ENCODE measurements around the gene EYA4. TPM values are rescaled to one million over a fixed set of nuclear protein-coding genes. Genes with fewer than 3 reads are reported as not detected.

Gene EYA4
- total RNA-seq, 2 experiments from 2014 or later, result not detected

- no peaks in the 10 kb centered on the region for H3K36me3 Mint-ChIP-seq (ENCODE audit: low read depth)
- Histone ChIP-seq H3K27ac (ENCODE audit: low read depth in 1 of 2, low read length in 2 of 2) (no peak overlapping the region), H3K27me3 (ENCODE audit: control insufficient read depth in 1 of 2, insufficient read depth in 2 of 2, low read length in 2 of 2) (no peaks in the 10 kb centered on the region), H3K36me3 (ENCODE audit: insufficient read depth, low read length) (no peaks in the 10 kb centered on the region), H3K4me1 (ENCODE audit: insufficient read depth, low read length) (no peaks in the 10 kb centered on the region), H3K9me3 (ENCODE audit: control insufficient read depth in 1 of 2, insufficient read depth in 1 of 2, low read length in 2 of 2) (no peaks in the 10 kb centered on the region), H3K4me3 (ENCODE audit: low read length) (no peak overlapping the region)
- H3K27me3 Mint-ChIP-seq, result no peaks in the 10 kb centered on the region
- H3K27ac Mint-ChIP-seq, result no peak overlapping the region
- POLR2A ChIA-PET, result no interaction called here
- H3K4me3 Mint-ChIP-seq, result no peak overlapping the region
- no peaks in the 10 kb centered on the region for H3K9me3 Mint-ChIP-seq
- H3K4me1 Mint-ChIP-seq (ENCODE audit: low read depth), result no peaks in the 10 kb centered on the region
- no peak for DNase-seq
- intact Hi-C loops (cut with DNase I, micrococcal nuclease), result no loop called here
- TF ChIP-seq, protein P1, sequence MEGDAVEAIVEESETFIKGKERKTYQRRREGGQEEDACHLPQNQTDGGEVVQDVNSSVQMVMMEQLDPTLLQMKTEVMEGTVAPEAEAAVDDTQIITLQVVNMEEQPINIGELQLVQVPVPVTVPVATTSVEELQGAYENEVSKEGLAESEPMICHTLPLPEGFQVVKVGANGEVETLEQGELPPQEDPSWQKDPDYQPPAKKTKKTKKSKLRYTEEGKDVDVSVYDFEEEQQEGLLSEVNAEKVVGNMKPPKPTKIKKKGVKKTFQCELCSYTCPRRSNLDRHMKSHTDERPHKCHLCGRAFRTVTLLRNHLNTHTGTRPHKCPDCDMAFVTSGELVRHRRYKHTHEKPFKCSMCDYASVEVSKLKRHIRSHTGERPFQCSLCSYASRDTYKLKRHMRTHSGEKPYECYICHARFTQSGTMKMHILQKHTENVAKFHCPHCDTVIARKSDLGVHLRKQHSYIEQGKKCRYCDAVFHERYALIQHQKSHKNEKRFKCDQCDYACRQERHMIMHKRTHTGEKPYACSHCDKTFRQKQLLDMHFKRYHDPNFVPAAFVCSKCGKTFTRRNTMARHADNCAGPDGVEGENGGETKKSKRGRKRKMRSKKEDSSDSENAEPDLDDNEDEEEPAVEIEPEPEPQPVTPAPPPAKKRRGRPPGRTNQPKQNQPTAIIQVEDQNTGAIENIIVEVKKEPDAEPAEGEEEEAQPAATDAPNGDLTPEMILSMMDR (IDR thresholded peaks at IDR 0.05), result no peak
- CTCF ChIA-PET, result no interaction called here
- ATAC-seq (ENCODE audit: poor library complexity), result no peak
These were observed 60.7 kb downstream of the EYA4 start for GRCh38 chr6:133301835-133302234.

DNA sequence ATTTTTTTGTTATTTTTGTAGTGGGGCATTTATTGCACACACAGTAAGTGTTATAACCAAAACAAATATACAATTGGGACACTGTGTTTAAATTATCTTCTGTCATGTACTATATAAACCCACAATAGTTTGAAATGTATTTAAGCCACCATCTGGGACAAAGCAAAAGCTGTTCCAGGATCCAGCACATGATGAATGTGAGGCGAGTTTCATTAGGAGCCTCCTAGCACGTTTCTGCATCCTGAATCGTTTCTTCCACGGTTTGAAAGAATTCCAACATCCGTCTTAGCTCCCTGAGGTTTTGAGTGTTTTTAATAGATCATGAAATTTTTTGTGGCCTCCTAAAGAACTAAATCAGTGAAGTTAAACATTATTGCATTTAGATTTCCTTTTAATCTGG lies 65.8 kb downstream of the EYA4 start:
- Histone ChIP-seq H3K27ac (ENCODE audit: low read depth in 1 of 2, low read length in 2 of 2) (no peak overlapping the region), H3K9me3 (ENCODE audit: control insufficient read depth in 1 of 2, insufficient read depth in 1 of 2, low read length in 2 of 2) (no peaks in the 10 kb centered on the region), H3K36me3 (ENCODE audit: insufficient read depth, low read length) (no peaks in the 10 kb centered on the region), H3K4me3 (ENCODE audit: low read length) (no peak overlapping the region), H3K4me1 (ENCODE audit: insufficient read depth, low read length) (no peaks in the 10 kb centered on the region), H3K27me3 (ENCODE audit: control insufficient read depth in 1 of 2, insufficient read depth in 2 of 2, low read length in 2 of 2) (no peaks in the 10 kb centered on the region)
- no peak for DNase-seq
- TF ChIP-seq, protein P1 (IDR thresholded peaks at IDR 0.05), result no peak
- Mint-ChIP-seq H3K9me3 (peaks cover 2% of the 10 kb centered on the region), H3K27ac (no peak overlapping the region), H3K27me3 (peaks cover 6% of the 10 kb centered on the region), H3K4me1 (ENCODE audit: low read depth) (no peaks in the 10 kb centered on the region), H3K4me3 (no peak overlapping the region), H3K36me3 (ENCODE audit: low read depth) (no peaks in the 10 kb centered on the region)
- intact Hi-C loops (cut with DNase I, micrococcal nuclease), result no loop called here
- ChIA-PET CTCF (no interaction called here), POLR2A (no interaction called here)
- no peak for ATAC-seq (ENCODE audit: poor library complexity)

DNA sequence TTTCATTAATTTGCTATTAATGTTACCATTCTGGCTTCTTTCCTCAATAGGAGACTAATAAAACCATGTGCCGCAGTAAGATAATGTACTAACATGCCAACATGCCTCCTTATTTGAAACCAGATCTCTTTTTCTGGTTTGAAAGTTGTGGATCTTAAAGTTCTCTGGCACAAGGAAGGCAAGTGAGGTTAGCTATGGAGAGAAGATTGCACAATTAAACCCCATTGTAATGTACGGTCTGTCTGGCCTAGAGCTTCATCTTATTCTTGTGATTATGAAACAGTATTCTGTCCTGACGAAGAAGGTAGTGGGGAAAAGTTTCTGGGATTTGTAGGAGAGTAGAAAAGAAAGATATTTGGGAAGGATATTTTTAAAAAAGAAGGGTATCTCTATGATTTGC lies 68.4 kb downstream of the EYA4 start:
- no peak overlapping the region for H3K4me3 Mint-ChIP-seq
- Histone ChIP-seq H3K27ac (ENCODE audit: low read depth in 1 of 2, low read length in 2 of 2) (no peak overlapping the region), H3K4me3 (ENCODE audit: low read length) (no peak overlapping the region), H3K4me1 (ENCODE audit: insufficient read depth, low read length) (no peaks in the 10 kb centered on the region), H3K9me3 (ENCODE audit: control insufficient read depth in 1 of 2, insufficient read depth in 1 of 2, low read length in 2 of 2) (no peaks in the 10 kb centered on the region), H3K27me3 (ENCODE audit: control insufficient read depth in 1 of 2, insufficient read depth in 2 of 2, low read length in 2 of 2) (no peaks in the 10 kb centered on the region), H3K36me3 (ENCODE audit: insufficient read depth, low read length) (no peaks in the 10 kb centered on the region)
- CTCF ChIA-PET, result no interaction called here
- peaks cover 6% of the 10 kb centered on the region for H3K27me3 Mint-ChIP-seq
- H3K9me3 Mint-ChIP-seq, result peaks cover 2% of the 10 kb centered on the region
- no peak for ATAC-seq (ENCODE audit: poor library complexity)
- no peaks in the 10 kb centered on the region for H3K4me1 Mint-ChIP-seq (ENCODE audit: low read depth)
- TF ChIP-seq, protein P1 (IDR thresholded peaks at IDR 0.05), result no peak
- no peaks in the 10 kb centered on the region for H3K36me3 Mint-ChIP-seq (ENCODE audit: low read depth)
- POLR2A ChIA-PET, result no interaction called here
- no peak overlapping the region for H3K27ac Mint-ChIP-seq
- DNase-seq, result no peak
- intact Hi-C loops (cut with DNase I, micrococcal nuclease), result no loop called here
